ENCODE results near the gene ISCA2.
A peak's percentile ranks its signal among the peaks of the same experiment; 100 is the strongest.
"Not testable (repeated sequence)": the region's sequence is repeated elsewhere in the genome, so short reads cannot be mapped to it uniquely, and the experiment has no call there.

The ISCA2 gene, protein sequence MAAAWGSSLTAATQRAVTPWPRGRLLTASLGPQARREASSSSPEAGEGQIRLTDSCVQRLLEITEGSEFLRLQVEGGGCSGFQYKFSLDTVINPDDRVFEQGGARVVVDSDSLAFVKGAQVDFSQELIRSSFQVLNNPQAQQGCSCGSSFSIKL

DNA sequence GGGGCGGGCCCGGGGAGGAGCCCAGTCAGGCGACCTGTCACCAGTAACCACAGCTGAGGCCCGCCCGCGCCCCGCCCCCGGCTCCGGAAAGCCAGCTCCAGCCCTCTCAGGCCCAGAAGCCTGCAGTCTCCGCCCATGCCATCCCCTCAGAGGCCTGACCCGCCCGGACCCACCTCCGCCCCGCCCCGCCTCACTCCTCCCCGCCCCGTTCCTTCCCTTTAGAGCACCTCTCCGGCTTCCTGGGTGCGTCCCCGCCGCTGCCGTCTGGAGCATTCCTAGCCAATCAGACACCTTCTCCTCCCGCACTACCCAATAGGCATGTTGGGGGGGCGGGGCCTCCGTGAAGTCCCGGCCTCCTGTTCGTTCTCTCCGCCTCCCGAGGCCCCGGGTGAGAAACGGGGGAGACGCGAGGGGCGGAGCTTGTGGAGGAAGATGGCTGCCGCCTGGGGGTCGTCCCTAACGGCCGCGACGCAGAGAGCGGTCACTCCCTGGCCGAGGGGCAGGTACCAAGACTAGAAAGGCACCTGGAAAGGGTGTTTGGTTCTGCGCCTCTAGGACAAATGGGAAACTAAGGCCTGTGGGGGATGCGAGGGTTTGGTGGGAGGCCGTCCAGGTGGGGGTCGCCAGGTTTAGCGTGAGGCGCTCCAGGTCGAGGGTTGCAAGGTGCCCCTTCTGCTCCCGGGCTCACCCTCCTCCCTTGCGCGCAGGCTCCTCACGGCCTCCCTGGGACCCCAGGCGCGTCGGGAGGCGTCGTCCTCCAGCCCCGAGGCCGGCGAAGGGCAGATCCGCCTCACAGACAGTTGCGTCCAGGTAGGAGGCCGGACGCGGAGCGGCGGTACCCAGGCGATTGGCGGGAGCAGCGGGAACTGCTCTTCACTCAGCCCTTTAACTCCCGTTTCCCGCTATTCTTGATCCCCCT, at the start of gene ISCA2:
TSS of gene ISCA2 (plus strand) at position 423 of the 919 bp plus-strand sequence. CDS start at position 433, 10 bp downstream.
- H3K4me3 Mint-ChIP-seq, result peak within 1 kb of the TSS; percentile 89
- H3K27ac Mint-ChIP-seq, result peak within 1 kb of the TSS; percentile 90
- H3K36me3 Mint-ChIP-seq (ENCODE audit: low read depth), result peaks cover 8% of the 10 kb centered on the region
- H3K4me1 Mint-ChIP-seq (ENCODE audit: low read depth), result peaks cover 22% of the 10 kb centered on the region
- H3K27me3 Mint-ChIP-seq (ENCODE audit: low read depth), result peaks cover 4% of the 10 kb centered on the region
- H3K9me3 Mint-ChIP-seq, result no peaks in the 10 kb centered on the region
- DNase-seq (ENCODE audit: low spot score), result peak; percentile 99

DNA sequence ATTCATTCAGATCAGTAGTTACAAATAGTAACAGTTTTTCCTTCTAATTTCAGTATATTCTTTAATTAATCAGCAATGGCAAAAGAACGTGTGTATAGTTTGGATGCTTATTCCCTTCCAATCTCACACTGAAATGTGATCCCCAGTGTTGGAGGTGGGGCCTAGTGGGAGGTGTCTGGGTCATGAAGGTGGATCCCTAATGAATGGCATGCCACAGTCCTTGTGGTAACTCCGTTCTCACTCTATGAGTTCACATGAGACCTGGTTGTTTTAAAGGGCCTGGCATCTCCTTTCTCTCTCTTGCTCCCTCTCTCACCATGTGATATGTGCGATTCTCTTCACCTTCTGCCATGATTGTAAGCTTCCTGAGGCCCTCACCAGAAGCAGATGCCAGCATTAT, 48.7 kb upstream of the ISCA2 start:
- Mint-ChIP-seq H3K9me3 (no peaks in the 10 kb centered on the region), H3K27ac (no peak overlapping the region), H3K4me3 (no peak overlapping the region), H3K4me1 (ENCODE audit: low read depth) (no peaks in the 10 kb centered on the region), H3K27me3 (ENCODE audit: low read depth) (peaks cover 27% of the 10 kb centered on the region), H3K36me3 (ENCODE audit: low read depth) (no peaks in the 10 kb centered on the region)
- DNase-seq (ENCODE audit: low spot score), result no peak

DNA sequence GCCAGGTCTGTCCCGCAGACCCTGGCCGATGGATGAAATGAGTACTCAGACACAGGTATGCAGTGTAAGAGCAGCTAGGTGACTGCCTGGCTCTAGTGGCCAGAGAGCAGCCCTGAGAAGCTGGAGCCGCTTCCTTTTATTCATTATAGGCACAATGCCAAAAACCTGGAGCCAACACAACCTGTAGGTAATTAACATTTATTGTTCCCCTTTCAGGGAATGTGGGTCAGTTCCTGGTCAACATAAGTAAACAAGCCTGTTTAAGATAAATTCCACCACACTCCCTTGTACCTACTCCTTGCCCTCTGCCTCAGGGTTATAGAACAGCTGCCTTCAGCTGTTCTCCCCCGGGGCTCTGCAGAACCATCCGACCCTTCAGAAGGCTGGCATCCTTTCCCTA, 39.2 kb upstream of the ISCA2 start:
- peaks cover 22% of the 10 kb centered on the region for H3K27me3 Mint-ChIP-seq (ENCODE audit: low read depth)
- not testable (repeated sequence) for H3K36me3 Mint-ChIP-seq (ENCODE audit: low read depth); H3K4me1 Mint-ChIP-seq (ENCODE audit: low read depth); H3K9me3 Mint-ChIP-seq; DNase-seq (ENCODE audit: low spot score); H3K4me3 Mint-ChIP-seq; H3K27ac Mint-ChIP-seq

DNA sequence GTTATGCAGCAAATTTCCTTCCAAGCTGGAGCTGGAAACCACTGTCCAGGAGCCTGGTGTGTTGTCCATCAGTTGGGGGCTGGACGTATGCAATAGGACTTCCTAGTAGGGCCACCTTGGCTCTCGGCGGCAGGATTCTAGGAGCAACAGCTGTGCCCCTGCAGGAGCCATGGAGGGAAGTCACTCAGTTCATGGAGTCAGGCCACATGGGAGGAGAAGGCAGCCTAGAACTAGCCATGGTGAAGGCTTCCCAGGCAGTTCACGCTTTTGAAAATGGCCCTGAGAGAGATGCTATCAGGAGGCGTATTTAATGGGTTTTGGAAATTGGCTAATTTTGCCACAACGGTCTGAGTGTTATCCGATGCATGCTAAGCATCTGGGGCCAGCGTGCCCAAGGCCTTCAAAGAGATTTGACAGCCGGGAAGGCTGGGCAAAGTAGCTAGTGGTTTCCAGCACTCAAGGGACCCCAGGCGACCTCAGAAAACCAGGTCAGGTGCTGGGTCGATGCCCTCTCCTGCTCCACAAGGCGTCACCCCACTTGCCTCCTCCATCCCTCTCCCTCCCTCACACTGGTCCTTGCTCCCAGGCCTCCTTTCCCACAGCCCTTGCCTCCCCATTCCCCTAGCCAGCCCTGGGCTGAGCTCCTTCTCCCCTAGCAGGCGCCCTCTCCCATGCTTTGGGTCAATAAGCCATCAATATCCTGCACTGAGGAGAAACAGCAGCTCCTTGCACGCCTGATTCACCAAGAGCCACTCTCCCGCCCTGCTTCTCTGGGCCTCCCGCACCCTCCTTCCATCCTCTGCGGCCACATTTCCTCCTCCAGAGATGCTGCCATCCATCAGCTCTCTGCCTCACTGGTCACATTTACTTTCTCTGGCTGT, 36.6 kb upstream of the ISCA2 start:
- Mint-ChIP-seq H3K27me3 (ENCODE audit: low read depth) (peaks cover 13% of the 10 kb centered on the region), H3K27ac (no peak overlapping the region)

DNA sequence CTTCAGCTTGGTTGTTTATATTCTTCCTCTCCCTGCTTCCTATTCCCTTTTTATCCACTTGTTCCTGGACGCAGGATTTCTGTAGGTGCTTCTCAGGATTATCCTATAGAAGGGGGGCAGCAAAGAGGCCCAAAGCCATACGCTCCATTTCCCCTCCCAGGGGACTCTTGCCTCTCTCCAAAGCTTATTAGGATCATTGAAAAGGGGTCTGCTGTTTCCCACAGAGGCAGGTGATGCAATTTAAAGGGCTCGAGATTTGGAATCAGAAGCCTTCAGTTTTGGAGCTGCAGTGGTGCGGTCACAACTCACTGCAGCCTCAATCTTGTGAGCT, 36.0 kb upstream of the ISCA2 start:
- H3K27ac Mint-ChIP-seq, result no peak overlapping the region
- no peak overlapping the region for H3K4me3 Mint-ChIP-seq
- no peaks in the 10 kb centered on the region for H3K36me3 Mint-ChIP-seq (ENCODE audit: low read depth)
- no peaks in the 10 kb centered on the region for H3K4me1 Mint-ChIP-seq (ENCODE audit: low read depth)
- H3K27me3 Mint-ChIP-seq (ENCODE audit: low read depth), result peaks cover 9% of the 10 kb centered on the region
- DNase-seq (ENCODE audit: low spot score), result no peak
- no peaks in the 10 kb centered on the region for H3K9me3 Mint-ChIP-seq

More for the DNA sequence above, 36.6 kb upstream of the ISCA2 start:
- no peak overlapping the region for H3K4me3 Mint-ChIP-seq
- H3K4me1 Mint-ChIP-seq (ENCODE audit: low read depth), result no peaks in the 10 kb centered on the region
- no peak for DNase-seq (ENCODE audit: low spot score)
- no peaks in the 10 kb centered on the region for H3K9me3 Mint-ChIP-seq
- H3K36me3 Mint-ChIP-seq (ENCODE audit: low read depth), result no peaks in the 10 kb centered on the region

DNA sequence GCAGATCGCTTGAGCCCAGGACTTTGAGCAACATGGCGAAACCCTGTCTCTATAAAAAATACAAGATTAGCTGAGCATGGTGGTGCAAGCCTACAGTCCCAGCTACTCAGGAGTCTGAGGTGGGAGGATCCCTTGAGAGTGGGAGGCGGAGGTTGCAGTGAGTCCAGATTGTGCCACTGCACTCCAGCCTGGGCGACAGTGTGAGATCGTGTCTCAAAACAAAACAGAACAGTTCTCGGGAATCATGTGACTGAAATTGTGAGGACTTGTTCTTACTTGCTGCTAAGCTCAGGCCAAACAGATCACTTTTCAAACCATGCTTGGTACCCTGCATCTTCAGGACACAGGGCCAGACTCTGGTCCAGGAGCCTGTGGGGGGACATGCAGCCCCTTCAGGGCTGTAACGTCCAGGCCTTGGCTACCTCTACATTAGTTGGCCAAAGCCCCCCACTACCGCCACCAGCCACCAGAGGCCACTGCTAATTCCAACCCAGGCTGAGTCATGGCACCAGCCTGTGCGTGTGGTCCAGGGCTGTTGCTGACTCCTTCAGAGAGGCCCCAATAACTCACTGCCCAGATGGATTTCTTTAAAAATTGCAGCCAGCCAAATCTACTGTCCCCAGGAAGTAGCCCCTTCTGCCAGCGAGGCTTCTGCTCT, 34.1 kb upstream of the ISCA2 start:
- no peak overlapping the region for H3K27ac Mint-ChIP-seq
- DNase-seq (ENCODE audit: low spot score), result peak; percentile 15

DNA sequence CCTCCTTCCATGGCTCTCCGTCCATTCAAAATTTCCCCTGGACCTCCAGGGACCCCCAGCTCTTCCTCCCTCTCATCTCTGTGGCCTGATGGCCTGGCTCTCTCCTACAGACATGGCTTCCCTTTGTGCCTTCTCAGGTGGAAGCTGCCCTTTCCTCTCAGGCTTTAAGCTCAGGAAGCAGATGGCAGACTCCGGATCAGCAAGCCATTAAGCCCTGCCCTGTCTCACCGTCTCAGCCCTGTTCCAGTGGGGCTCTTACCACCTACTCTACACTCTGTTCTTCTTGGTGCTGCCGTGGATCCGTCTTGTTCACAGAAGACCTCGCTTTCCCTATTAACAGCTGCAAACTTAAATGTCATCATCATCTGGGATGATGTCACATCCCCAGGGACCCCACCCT, 33.6 kb upstream of the ISCA2 start:
- no peaks in the 10 kb centered on the region for H3K36me3 Mint-ChIP-seq (ENCODE audit: low read depth)
- DNase-seq (ENCODE audit: low spot score), result no peak
- no peak overlapping the region for H3K27ac Mint-ChIP-seq
- H3K4me3 Mint-ChIP-seq, result no peak overlapping the region
- no peaks in the 10 kb centered on the region for H3K9me3 Mint-ChIP-seq
- peaks cover 4% of the 10 kb centered on the region for H3K27me3 Mint-ChIP-seq (ENCODE audit: low read depth)
- H3K4me1 Mint-ChIP-seq (ENCODE audit: low read depth), result no peaks in the 10 kb centered on the region

More for the DNA sequence above, 34.1 kb upstream of the ISCA2 start:
- Mint-ChIP-seq H3K36me3 (ENCODE audit: low read depth) (no peaks in the 10 kb centered on the region), H3K4me1 (ENCODE audit: low read depth) (no peaks in the 10 kb centered on the region), H3K9me3 (no peaks in the 10 kb centered on the region), H3K4me3 (no peak overlapping the region), H3K27me3 (ENCODE audit: low read depth) (peaks cover 4% of the 10 kb centered on the region)

DNA sequence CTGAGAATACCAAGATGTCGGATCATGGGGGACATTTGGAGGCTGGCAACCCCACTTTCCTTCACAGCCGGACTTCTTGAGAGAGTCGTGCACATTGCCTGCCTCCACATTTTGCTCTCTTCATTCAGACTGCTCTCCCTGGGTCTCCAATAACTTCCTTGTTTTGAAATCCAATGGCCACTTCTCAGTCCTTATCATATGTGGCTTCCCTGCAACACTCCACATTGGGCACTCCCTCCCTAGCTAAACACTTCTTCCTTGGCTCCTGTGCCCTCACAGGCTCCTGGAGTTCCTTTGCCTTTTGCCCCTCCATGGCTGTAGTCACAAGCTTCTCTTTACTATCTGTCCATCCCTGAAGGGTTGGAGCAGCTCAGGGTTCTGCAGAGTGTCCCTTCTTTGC, 30.6 kb upstream of the ISCA2 start:
- peaks cover 4% of the 10 kb centered on the region for H3K27me3 Mint-ChIP-seq (ENCODE audit: low read depth)
- H3K36me3 Mint-ChIP-seq (ENCODE audit: low read depth), result no peaks in the 10 kb centered on the region
- H3K9me3 Mint-ChIP-seq, result no peaks in the 10 kb centered on the region

DNA sequence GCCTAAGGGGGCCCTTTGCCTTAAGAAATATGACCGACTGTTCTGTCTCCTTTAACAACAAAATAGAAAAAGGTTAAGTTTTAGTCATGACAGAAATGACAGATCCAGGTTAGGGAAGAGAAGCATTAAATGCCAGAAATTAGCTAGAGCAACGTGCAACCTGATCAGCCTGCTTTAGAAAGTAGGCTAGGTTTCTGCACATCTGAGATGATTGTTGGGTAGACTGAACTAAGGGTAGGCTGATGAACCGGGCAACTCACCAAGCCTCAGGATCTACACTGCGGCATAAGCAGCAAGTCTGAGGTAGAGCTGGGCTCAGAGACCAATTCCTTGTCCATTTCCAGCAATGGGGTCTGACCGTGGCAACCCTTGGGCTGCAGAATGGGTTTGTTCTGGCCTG, 29.9 kb upstream of the ISCA2 start:
- no peaks in the 10 kb centered on the region for H3K36me3 Mint-ChIP-seq (ENCODE audit: low read depth)
- no peak for DNase-seq (ENCODE audit: low spot score)
- no peaks in the 10 kb centered on the region for H3K4me1 Mint-ChIP-seq (ENCODE audit: low read depth)
- H3K9me3 Mint-ChIP-seq, result no peaks in the 10 kb centered on the region
- H3K27ac Mint-ChIP-seq, result no peak overlapping the region
- H3K4me3 Mint-ChIP-seq, result no peak overlapping the region
- H3K27me3 Mint-ChIP-seq (ENCODE audit: low read depth), result peaks cover 4% of the 10 kb centered on the region

More for the DNA sequence above, 30.6 kb upstream of the ISCA2 start:
- no peak overlapping the region for H3K4me3 Mint-ChIP-seq
- H3K27ac Mint-ChIP-seq, result no peak overlapping the region
- H3K4me1 Mint-ChIP-seq (ENCODE audit: low read depth), result no peaks in the 10 kb centered on the region
- DNase-seq (ENCODE audit: low spot score), result no peak

DNA sequence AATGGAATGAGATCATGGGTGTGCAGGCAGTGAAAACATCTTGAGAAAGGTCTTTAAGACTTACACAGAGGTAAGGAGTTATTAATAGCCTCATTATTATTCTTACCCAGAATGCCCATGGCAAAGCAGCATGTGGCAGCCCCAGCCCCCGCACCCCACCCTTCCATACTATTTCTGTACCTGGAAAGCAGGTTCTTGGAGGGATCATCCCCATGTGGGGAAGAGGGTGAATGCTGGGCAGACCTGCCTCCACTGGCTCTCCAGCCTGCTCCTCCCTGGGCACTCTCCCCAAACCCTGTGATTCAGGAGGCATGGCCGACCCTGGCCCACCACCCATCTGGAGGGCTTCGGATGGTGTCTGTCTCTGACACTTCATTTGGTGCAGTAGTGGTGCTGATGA, 28.8 kb upstream of the ISCA2 start:
- H3K4me1 Mint-ChIP-seq (ENCODE audit: low read depth), result no peaks in the 10 kb centered on the region
- H3K27me3 Mint-ChIP-seq (ENCODE audit: low read depth), result peaks cover 4% of the 10 kb centered on the region
- H3K27ac Mint-ChIP-seq, result no peak overlapping the region
- no peaks in the 10 kb centered on the region for H3K36me3 Mint-ChIP-seq (ENCODE audit: low read depth)
- no peak for DNase-seq (ENCODE audit: low spot score)
- no peaks in the 10 kb centered on the region for H3K9me3 Mint-ChIP-seq
- H3K4me3 Mint-ChIP-seq, result no peak overlapping the region

DNA sequence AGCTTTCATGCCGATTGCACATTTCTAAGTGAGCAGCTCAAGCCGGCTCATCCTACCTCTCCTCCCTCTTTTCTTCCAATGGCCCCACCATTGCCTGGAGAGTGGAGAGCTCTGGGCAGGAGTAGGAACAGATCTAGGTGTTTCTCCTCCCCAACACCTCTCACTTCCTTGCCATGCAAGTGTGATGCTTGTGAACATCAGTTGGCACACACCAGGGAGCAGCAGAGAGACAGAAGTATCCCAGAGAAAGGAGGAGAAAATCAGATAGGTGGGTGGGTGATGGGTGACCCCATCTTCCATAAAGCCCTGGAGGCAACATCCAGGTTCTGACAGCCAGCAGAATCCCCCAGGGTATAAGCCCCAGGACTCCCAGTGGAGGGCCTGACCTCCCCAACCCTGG, 28.2 kb upstream of the ISCA2 start:
- Mint-ChIP-seq H3K9me3 (no peaks in the 10 kb centered on the region), H3K27ac (no peak overlapping the region), H3K4me3 (no peak overlapping the region), H3K4me1 (ENCODE audit: low read depth) (no peaks in the 10 kb centered on the region), H3K36me3 (ENCODE audit: low read depth) (no peaks in the 10 kb centered on the region), H3K27me3 (ENCODE audit: low read depth) (peaks cover 4% of the 10 kb centered on the region)
- no peak for DNase-seq (ENCODE audit: low spot score)

DNA sequence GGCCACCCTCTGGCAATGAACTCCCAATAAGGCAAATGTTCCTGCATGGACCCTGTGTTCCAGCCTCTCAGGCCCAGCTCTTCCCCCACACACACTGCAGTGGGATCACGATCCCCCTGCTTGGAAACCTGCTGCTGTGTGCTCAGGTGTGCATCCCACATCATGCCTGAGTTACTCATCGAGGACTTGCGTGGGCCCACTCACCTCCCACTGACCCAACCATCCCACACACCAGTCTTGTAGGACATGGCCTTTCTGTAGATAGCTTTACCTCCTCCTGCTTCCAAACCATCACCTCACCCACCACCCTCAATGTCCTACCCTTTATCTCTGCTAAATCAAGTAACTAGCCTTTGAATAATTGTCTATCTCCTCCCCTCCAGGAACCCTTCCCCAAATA, 25.1 kb upstream of the ISCA2 start:
- Mint-ChIP-seq H3K4me1 (ENCODE audit: low read depth) (no peaks in the 10 kb centered on the region), H3K4me3 (no peak overlapping the region), H3K9me3 (no peaks in the 10 kb centered on the region), H3K27me3 (ENCODE audit: low read depth) (no peaks in the 10 kb centered on the region), H3K36me3 (ENCODE audit: low read depth) (no peaks in the 10 kb centered on the region), H3K27ac (no peak overlapping the region)
- DNase-seq (ENCODE audit: low spot score), result no peak

DNA sequence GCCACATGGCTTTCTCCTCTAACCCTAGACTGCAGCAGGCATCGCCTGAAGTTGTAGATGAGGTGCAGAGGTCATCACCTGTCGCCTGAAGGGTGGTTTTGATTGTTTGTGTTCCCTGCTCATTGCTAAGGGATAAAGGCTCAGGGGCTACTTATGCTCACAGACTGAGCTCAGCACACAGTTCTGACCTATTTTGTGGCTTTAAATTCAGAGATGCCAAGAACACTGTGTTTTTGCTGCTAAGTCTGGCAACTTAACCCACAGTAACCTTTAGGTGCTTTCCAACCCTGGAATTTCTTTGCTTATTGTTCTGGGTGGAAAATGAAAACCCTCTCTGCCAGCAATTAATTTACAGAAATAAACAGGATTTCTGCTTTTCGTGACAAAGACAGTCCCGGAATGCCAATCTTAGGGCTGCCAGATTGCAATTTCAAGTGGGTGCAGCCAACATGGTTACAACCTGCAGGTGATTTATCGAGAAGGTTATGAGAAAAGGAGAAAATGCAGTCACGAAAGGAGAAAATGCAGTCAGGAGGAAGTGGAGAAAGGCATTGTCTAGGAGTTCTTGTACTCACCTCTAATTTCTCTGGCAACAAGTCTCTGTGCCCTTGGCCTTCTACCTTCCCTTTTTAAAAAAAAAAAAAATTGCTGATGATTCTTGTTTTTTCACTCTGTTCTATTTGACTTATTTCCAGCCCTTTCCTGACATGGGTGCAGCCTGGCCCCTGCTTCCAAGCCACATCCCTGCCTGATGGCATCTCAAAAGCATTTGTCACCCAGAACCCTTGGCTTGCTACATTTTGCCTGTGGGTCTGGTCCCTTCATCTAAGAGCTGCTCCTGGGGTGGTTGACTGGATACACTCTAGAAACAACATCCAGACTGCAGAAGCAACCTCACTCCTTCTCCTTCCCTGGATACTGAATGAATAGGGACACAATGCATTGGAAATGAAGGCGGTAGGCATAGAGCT, 23.7 kb upstream of the ISCA2 start:
- no peaks in the 10 kb centered on the region for H3K9me3 Mint-ChIP-seq
- no peaks in the 10 kb centered on the region for H3K4me1 Mint-ChIP-seq (ENCODE audit: low read depth)
- H3K4me3 Mint-ChIP-seq, result no peak overlapping the region
- H3K27me3 Mint-ChIP-seq (ENCODE audit: low read depth), result no peaks in the 10 kb centered on the region
- H3K27ac Mint-ChIP-seq, result no peak overlapping the region
- no peak for DNase-seq (ENCODE audit: low spot score)
- H3K36me3 Mint-ChIP-seq (ENCODE audit: low read depth), result no peaks in the 10 kb centered on the region

All from T-helper 2 cell treated with Interferon-gamma antibody and Interleukin-4, amounts not matched to agents 5 μg/mL and 100 μg/mL, for 36 hours (primary cell).